ENCODE results near the gene THOC5. TPM values are rescaled to one million over a fixed set of nuclear protein-coding genes. Genes with fewer than 3 reads are reported as not detected.

Gene THOC5
- total RNA-seq, 2 donors from 2014 or later, result 27.5 to 57.9 TPM

DNA sequence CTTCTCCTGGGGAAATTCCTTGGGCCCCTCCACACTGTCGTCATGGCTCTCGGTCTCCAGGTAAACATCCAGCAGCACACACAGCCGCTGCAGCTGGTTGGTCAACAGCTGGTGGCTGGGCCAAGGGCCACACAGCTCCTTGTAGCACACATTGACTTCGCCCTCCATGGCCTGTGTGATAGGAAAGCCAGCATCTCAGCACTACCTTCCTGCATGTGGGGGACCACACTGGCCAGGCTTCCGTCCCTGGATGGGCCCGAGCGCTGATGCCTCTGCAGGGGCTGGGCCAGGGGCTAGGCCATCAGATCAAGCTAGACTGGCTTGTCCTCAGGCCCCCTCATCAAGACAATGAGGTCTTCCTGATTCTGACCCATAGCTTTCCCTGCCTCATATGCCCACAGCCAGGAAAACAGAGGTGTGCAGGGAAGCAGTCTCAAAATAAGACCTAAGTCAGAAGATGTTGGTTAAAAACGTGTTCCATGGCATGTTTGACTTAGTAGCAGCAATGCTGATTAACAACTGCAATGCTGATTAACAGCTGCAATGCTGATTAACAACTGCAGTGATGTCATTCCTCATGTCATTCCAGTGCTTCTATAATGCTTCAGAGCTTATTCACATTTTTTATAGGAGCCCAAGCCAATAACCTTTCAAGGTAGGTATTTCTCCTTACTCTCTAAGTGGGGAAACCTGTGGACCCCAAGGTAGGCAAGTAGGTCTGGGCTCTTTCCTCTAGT is 42.3 kb downstream of the THOC5 start:
- Histone ChIP-seq H3K4me1 (replicated peaks) (peaks cover 2% of the 10 kb centered on the region), H3K4me3 (no peak overlapping the region), H3K27ac (no peak overlapping the region), H3K27me3 (replicated peaks; ENCODE audit: insufficient read depth) (no peaks in the 10 kb centered on the region), H3K9me3 (no peaks in the 10 kb centered on the region), H3K36me3 (peaks cover 0 to 4% of the 10 kb centered on the region in 2 donors)
- WGBS, result 94% methylated on average over 8 of the region's 8 CpGs
- intact Hi-C loops (cut with DNase I), result no loop called here
- no peak for DNase-seq (ENCODE audit: low spot score)
- TF ChIP-seq POLR2AphosphoS5 (IDR thresholded peaks at IDR 0.05), result no peak
- TF ChIP-seq, protein P1, sequence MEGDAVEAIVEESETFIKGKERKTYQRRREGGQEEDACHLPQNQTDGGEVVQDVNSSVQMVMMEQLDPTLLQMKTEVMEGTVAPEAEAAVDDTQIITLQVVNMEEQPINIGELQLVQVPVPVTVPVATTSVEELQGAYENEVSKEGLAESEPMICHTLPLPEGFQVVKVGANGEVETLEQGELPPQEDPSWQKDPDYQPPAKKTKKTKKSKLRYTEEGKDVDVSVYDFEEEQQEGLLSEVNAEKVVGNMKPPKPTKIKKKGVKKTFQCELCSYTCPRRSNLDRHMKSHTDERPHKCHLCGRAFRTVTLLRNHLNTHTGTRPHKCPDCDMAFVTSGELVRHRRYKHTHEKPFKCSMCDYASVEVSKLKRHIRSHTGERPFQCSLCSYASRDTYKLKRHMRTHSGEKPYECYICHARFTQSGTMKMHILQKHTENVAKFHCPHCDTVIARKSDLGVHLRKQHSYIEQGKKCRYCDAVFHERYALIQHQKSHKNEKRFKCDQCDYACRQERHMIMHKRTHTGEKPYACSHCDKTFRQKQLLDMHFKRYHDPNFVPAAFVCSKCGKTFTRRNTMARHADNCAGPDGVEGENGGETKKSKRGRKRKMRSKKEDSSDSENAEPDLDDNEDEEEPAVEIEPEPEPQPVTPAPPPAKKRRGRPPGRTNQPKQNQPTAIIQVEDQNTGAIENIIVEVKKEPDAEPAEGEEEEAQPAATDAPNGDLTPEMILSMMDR (IDR thresholded peaks at IDR 0.05), result no peak
- TF ChIP-seq POLR2A (IDR thresholded peaks at IDR 0.05), result no peak

DNA sequence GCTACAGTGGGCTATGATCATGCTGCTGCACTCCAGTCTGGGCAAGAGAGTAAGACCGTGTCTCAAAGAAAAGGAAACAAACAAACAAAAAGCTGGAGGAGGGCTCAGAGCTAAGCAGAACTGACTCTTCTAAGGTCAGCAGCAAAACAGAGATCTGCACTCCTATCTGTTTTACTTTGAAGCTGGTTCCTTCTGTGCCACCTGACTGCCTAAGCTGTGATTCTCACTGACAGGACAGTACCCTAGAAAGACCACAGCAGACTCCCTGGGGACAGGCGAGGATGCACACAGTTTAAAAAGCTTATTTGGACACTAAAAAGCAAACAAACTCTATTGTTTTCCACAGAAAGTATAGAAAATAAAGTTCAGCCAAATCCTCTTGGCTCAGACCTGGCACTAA is 43.0 kb downstream of the THOC5 start:
- no peak overlapping the region for H3K27ac ChIP-seq
- 64% methylated on average over 2 of the region's 2 CpGs for WGBS
- peaks cover 0 to 4% of the 10 kb centered on the region in 2 donors for H3K36me3 ChIP-seq
- no peak overlapping the region for H3K4me3 ChIP-seq
- H3K4me1 ChIP-seq (replicated peaks), result no peaks in the 10 kb centered on the region
- no peak for DNase-seq (ENCODE audit: low spot score)
- intact Hi-C loops (cut with DNase I), result no loop called here
- H3K27me3 ChIP-seq (replicated peaks; ENCODE audit: insufficient read depth), result no peaks in the 10 kb centered on the region
- H3K9me3 ChIP-seq, result no peaks in the 10 kb centered on the region
- TF ChIP-seq POLR2A (IDR thresholded peaks at IDR 0.05) (no peak), POLR2AphosphoS5 (IDR thresholded peaks at IDR 0.05) (no peak)
- TF ChIP-seq, protein P1 (IDR thresholded peaks at IDR 0.05), result no peak

DNA sequence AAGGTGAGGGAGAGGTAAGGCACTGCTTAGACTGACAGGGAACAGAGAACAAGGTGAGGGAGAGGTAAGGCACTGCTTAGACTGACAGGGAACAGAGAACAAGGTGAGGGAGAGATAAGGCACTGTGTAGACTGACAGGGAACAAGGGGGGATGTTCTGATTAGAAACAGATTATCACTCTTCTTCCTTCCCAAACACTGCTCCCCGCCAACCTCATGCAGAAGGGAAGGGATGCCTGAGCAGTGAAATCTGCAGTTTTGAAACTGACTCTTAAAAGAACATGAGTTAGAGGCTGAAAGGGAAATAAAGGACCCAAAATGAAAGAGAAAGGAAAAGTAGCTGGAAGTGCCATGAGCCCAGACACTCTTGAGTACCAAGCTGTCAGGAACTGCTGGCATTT is 43.7 kb downstream of the THOC5 start:
- no peaks in the 10 kb centered on the region for H3K27me3 ChIP-seq (replicated peaks; ENCODE audit: insufficient read depth)
- TF ChIP-seq POLR2A (IDR thresholded peaks at IDR 0.05), result no peak
- TF ChIP-seq, protein P1 (IDR thresholded peaks at IDR 0.05), result no peak
- no peak for TF ChIP-seq POLR2AphosphoS5 (IDR thresholded peaks at IDR 0.05)
- no peak overlapping the region for H3K27ac ChIP-seq
- no peaks in the 10 kb centered on the region for H3K9me3 ChIP-seq
- no peaks in the 10 kb centered on the region for H3K4me1 ChIP-seq (replicated peaks)
- H3K4me3 ChIP-seq, result no peak overlapping the region
- WGBS, result 91% methylated on average over 1 of the region's 1 CpG
- H3K36me3 ChIP-seq, result peaks cover 0 to 4% of the 10 kb centered on the region in 2 donors
- intact Hi-C loops (cut with DNase I), result no loop called here
- no peak for DNase-seq (ENCODE audit: low spot score)

DNA sequence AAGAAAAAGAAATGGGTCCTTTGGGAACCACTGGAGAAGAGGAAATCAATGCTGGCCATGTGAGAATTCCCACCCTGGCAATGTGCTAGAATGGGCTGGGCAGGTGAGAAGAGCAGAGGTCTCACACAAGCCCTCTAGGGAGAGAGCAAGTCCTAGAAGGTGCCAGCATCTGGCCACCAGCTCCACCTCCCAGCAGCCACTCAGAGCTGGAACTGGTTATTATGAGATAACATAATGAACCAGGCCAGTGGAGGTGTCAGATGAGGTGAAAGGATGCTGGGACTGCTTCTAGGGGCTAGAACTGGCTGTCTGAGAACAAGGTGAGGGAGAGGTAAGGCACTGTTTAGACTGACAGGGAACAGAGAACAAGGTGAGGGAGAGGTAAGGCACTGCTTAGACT is 44.3 kb downstream of the THOC5 start:
- Histone ChIP-seq H3K4me3 (no peak overlapping the region), H3K9me3 (no peaks in the 10 kb centered on the region), H3K27ac (no peak overlapping the region), H3K4me1 (replicated peaks) (no peaks in the 10 kb centered on the region), H3K36me3 (peaks cover 0 to 4% of the 10 kb centered on the region in 2 donors), H3K27me3 (replicated peaks; ENCODE audit: insufficient read depth) (no peaks in the 10 kb centered on the region)
- TF ChIP-seq, protein P1 (IDR thresholded peaks at IDR 0.05), result no peak
- TF ChIP-seq POLR2AphosphoS5 (IDR thresholded peaks at IDR 0.05) (no peak), POLR2A (IDR thresholded peaks at IDR 0.05) (no peak)
- no peak for DNase-seq (ENCODE audit: low spot score)
- intact Hi-C loops (cut with DNase I), result no loop called here

DNA sequence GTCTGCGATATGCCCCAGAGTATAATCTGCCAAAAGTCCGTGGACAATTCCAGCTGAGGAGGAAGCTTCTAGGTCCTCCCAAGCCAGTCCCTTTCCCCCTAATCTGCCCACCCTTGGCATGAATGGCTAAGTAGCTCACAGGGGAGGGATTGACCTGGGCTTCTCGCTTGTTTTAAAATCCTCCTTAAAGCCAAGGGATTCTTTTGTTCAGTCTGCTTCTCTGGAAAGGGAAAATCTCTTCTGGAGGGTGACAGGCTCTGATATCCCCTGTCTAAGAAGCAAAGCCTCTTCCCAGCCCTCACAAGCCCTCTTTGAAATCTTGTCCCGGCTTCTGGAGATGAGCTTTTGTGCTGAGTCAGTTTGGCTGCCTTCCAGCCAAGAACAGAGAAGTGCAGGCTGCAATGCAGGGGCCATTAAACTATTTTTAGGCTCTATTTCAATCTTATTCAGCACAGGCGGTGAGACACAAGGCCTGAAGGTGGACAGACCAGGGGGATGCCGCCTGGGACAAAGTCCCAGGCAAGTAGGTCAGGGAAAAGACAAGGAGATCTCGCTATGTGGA is 49.7 kb downstream of the THOC5 start:
- peak overlapping the region in 1 of 2 donors; percentile 1 for H3K27ac ChIP-seq

More for the DNA sequence above, 49.7 kb downstream of the THOC5 start:
- Histone ChIP-seq H3K4me3 (no peak overlapping the region), H3K9me3 (no peaks in the 10 kb centered on the region), H3K36me3 (no peaks in the 10 kb centered on the region), H3K4me1 (replicated peaks) (no peaks in the 10 kb centered on the region), H3K27me3 (replicated peaks; ENCODE audit: insufficient read depth) (no peaks in the 10 kb centered on the region)
- 51% methylated on average over 7 of the region's 7 CpGs for WGBS
- intact Hi-C loops (cut with DNase I), result no loop called here
- peak; percentile 39 for DNase-seq (ENCODE audit: low spot score)
- TF ChIP-seq POLR2AphosphoS5 (IDR thresholded peaks at IDR 0.05) (no peak), POLR2A (IDR thresholded peaks at IDR 0.05) (no peak)
- TF ChIP-seq, protein P1 (IDR thresholded peaks at IDR 0.05), result no peak
